Measurements from ENCODE around the gene CFD. TPM values are rescaled to one million over a fixed set of nuclear protein-coding genes. Genes with fewer than 3 reads are reported as not detected.

CFD gene
- polyA plus RNA-seq, 1 experiment = 0.45 TPM

DNA sequence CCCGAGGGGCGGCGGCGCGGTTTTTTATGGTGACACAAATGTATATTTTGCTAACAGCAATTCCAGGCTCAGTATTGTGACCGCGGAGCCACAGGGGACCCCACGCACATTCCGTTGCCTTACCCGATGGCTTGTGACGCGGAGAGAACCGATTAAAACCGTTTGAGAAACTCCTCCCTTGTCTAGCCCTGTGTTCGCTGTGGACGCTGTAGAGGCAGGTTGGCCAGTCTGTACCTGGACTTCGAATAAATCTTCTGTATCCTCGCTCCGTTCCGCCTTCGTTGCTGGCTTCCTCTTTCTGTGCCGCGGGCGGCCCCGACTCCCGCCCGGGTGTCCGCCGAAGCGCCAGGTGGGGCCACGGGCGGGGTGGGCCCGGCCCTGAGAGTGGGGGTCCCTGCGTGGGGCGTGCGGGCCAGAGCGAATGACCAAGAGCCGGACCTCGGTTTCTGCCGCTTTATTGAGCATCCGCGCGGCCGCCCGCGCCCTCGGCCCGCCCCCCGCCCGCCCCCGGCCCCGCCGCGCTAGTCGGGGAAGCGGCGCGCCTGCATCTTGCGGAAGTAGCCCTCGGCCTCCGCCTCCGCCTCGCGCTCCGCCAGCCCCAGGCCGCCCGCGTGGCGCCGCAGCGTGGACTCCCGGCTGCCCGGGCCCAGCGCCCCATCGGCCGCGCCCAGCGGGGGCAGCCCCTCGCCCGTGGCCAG lies 47.3 kb upstream of the CFD start:
- Histone ChIP-seq H3K4me3 (ENCODE audit: low read depth, low read length) (no peak overlapping the region), H3K27me3 (ENCODE audit: control insufficient read depth, insufficient read depth, low read length) (no peaks in the 10 kb centered on the region), H3K9me3 (ENCODE audit: control insufficient read depth, insufficient read depth, low read length) (peaks cover 34% of the 10 kb centered on the region; the same call in 1 of the 2 replicates), H3K27ac (ENCODE audit: low read depth, low read length) (no peak overlapping the region)
- ChIA-PET CTCF (no interaction called here), POLR2A (no interaction called here)
- TF ChIP-seq CTCF (IDR thresholded peaks at IDR 0.05; ENCODE audit: low read depth, low read length) = no peak
- no peak for DNase-seq (ENCODE audit: low read depth, low spot score)

GRCh38 chr19:812747-813218 lies 46.7 kb upstream of the CFD start:
- TF ChIP-seq CTCF (IDR thresholded peaks at IDR 0.05; ENCODE audit: low read depth, low read length) = no peak
- POLR2A ChIA-PET = interaction anchor here (1.0 kb wide), 1 partner anchor 14 kb away, joined by 5 read pairs; no protein-coding TSS in a partner anchor
- no peak for DNase-seq (ENCODE audit: low read depth, low spot score)
- no peak overlapping the region for H3K27ac ChIP-seq (ENCODE audit: low read depth, low read length)
- no peaks in the 10 kb centered on the region for H3K27me3 ChIP-seq (ENCODE audit: control insufficient read depth, insufficient read depth, low read length)
- peaks cover 34% of the 10 kb centered on the region; the same call in 1 of the 2 replicates for H3K9me3 ChIP-seq (ENCODE audit: control insufficient read depth, insufficient read depth, low read length)
- CTCF ChIA-PET = no interaction called here
- no peak overlapping the region for H3K4me3 ChIP-seq (ENCODE audit: low read depth, low read length)

DNA sequence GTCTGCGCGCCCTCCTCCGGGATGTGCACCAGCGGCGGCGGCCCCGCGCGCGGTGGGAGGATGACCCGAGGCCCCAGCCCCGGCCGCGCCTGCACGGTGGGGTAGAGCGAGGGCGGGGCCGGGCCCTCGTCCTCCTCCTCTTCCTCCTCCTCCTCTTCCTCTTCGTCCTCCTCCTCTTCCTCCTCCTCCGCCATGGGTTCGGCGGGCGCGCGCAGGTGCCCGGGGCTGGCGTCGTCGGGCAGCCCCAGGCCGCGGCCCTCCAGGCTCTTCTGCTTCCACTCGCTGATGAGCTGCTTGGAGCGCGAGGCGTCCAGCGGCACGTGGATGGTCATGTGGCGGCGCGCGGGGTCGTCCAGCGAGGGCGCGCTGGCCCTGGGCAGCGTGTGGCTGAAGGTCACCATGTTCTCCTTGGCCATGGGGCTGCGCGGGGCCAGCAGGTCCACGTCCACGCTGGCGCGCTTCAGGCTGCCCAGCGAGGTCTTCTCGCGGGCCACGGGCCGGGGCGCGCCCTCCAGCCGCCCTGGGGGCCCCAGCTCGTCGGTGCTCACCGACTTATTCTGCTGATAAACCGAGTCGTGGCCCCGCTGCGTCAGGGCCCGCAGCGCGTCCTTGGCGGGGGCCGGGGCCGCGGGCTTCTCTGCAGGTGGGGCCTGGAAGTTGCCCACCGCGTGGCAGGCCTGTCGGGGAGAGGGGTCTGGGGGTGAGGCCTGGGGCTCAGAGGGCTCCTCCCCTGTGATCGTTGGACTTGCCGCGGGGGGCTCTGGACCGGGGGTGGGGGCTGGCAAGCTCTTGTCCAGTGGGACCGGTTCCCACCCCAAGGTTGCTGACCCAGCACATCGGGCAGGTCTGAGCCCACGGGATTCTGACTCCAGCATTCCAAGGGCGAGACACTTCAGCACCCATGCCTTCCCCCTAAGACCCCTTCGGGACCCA lies 46.0 kb upstream of the CFD start:
- DNase-seq (ENCODE audit: low read depth, low spot score) = no peak
- H3K9me3 ChIP-seq (ENCODE audit: control insufficient read depth, insufficient read depth, low read length) = peaks cover 34% of the 10 kb centered on the region; the same call in 1 of the 2 replicates
- ChIA-PET CTCF (no interaction called here), POLR2A (interaction anchor here (0.7 to 1.0 kb wide), 2 partner anchors 11 to 15 kb away, joined by 3 to 5 read pairs; no protein-coding TSS in a partner anchor)
- no peaks in the 10 kb centered on the region for H3K27me3 ChIP-seq (ENCODE audit: control insufficient read depth, insufficient read depth, low read length)
- no peak overlapping the region for H3K27ac ChIP-seq (ENCODE audit: low read depth, low read length)
- no peak for TF ChIP-seq CTCF (IDR thresholded peaks at IDR 0.05; ENCODE audit: low read depth, low read length)
- no peak overlapping the region for H3K4me3 ChIP-seq (ENCODE audit: low read depth, low read length)

DNA sequence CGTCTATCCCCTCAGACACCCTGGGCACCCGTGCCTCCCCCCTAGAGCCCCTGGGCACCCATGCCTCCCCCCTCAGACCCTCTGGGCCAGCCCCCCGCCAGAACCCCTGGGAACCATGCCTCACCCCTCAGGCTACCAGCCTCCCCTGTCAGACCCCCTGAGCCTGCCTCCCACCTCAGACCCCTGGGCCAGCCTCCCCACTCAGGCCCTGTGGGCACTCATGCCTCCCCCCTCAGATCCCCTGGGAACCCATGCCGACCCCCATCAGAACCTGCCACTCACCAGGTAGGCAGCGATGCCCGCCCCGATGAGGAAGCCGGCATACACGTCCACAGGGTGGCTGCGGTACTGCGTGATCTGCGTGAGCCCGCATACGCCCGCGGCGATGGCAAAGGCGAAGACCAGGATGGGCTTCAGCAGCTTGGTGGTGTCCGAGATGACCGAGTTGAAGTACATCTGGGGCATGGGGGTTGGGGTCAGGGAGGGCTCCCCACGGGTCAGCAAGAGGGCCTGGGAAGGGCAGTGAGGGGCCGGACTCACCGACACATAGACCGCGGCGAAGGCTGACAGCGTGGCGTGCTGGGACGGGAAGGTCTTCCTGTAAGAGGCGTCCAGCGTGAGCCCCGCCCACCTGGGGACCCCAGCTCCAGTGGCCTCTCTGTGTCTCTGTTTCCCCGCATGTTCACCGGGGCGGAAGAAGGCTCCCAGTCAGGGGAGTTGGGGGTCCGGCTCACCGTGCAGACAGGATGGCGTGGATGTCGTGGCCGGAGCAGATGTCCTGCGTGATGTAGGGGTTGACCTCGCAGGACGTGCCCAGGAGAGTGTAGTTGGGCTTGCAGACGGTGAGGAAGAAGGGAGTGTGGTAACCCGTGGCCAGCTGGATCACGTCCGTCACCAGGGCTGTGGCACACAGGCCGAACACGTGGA lies 45.0 kb upstream of the CFD start:
- no peaks in the 10 kb centered on the region for H3K27me3 ChIP-seq (ENCODE audit: control insufficient read depth, insufficient read depth, low read length)
- DNase-seq (ENCODE audit: low read depth, low spot score) = no peak

More for the DNA sequence above, 45.0 kb upstream of the CFD start:
- TF ChIP-seq CTCF (IDR thresholded peaks at IDR 0.05; ENCODE audit: low read depth, low read length) = no peak
- H3K4me3 ChIP-seq (ENCODE audit: low read depth, low read length) = no peak overlapping the region
- H3K9me3 ChIP-seq (ENCODE audit: control insufficient read depth, insufficient read depth, low read length) = peaks cover 34% of the 10 kb centered on the region; the same call in 1 of the 2 replicates
- no peak overlapping the region for H3K27ac ChIP-seq (ENCODE audit: low read depth, low read length)
- ChIA-PET POLR2A (no interaction called here), CTCF (no interaction called here)

All from AG04450 (cell line).